ENCODE results near the gene SNX1.

The SNX1 gene

DNA sequence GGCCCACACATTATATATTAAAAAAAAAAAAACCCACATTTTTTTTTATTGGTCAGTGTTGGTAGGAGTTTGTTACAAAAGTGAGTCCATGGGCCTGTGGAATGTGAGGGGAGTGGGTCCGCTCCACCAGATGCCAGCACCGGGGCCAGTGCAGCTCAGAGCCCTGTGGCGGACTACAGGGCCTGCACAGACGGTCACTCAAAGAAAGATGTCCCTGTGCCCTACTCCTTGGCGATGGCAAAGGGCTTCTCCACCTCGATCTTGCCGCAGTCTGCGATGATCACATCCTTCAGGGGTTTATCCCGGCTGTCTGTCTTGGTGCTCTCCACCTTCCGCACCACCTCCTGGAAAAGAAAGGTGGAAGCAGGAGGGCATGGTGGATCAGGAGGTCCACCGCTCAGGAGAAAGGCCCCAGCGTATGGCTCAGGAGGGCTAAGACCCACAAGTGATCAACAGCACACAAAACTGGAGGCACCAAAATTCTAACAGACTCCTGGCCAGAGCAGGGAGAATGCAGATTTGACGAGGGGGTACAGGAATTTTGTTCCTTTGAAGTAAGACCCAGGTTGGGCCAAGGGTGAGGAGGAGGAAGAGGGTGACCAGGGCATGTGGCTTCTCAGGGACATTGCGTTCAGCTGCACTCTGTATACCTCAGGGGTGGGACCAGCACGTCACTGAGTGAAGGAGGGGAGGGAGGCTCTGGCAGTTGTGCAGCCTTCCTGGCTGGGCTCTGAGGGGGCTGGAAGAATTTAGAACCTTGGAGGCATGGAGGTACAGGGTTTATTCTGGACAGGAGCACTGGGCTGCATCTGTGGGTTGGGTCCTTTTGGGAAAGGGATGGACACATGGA lies 60.2 kb downstream of the SNX1 start:
- Histone ChIP-seq H3K9me3 (no peaks in the 10 kb centered on the region), H3K4me1 (no peaks in the 10 kb centered on the region), H3K27me3 (peaks cover 13% of the 10 kb centered on the region), H3K4me3 (ENCODE audit: low read depth, low read length) (no peak overlapping the region), H3K36me3 (peaks cover 53% of the 10 kb centered on the region)
- TF ChIP-seq, protein P1, sequence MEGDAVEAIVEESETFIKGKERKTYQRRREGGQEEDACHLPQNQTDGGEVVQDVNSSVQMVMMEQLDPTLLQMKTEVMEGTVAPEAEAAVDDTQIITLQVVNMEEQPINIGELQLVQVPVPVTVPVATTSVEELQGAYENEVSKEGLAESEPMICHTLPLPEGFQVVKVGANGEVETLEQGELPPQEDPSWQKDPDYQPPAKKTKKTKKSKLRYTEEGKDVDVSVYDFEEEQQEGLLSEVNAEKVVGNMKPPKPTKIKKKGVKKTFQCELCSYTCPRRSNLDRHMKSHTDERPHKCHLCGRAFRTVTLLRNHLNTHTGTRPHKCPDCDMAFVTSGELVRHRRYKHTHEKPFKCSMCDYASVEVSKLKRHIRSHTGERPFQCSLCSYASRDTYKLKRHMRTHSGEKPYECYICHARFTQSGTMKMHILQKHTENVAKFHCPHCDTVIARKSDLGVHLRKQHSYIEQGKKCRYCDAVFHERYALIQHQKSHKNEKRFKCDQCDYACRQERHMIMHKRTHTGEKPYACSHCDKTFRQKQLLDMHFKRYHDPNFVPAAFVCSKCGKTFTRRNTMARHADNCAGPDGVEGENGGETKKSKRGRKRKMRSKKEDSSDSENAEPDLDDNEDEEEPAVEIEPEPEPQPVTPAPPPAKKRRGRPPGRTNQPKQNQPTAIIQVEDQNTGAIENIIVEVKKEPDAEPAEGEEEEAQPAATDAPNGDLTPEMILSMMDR (IDR thresholded peaks at IDR 0.05; ENCODE audit: low read depth, low read length): no peak
- DNase-seq: no peak

DNA sequence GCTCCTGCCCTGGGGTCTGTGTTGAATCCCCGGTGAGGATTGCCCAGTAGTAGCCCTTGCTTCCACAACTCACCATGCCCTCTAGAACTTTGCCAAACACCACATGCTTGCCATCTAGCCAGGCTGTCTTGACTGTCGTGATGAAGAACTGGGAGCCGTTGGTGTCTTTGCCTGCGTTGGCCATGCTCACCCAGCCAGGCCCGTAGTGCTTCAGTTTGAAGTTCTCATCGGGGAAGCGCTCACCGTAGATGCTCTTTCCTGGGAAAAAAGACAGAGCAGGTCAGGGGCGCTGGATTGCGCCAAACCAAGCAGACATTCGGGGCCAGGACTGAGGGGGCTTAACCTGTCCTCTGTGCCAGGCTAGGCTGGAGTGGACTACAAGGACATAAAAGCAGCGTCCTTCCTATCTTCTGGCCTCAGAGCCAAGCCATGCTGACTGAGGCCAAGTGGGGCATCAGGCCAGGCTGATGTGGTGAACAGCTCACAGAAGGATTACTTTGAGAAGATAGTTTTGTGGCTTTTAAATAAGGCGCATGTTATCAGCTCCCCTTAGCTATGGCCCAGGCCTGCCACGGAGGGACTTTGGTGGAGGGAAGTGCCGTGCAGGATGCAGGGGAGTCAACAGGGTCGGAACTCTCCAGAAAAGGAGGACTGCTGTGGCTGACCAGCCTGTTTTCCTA lies 61.0 kb downstream of the SNX1 start:
- peaks cover 12% of the 10 kb centered on the region for H3K27me3 ChIP-seq
- peaks cover 59% of the 10 kb centered on the region for H3K36me3 ChIP-seq
- TF ChIP-seq, protein P1 (IDR thresholded peaks at IDR 0.05; ENCODE audit: low read depth, low read length): no peak
- DNase-seq: no peak
- no peaks in the 10 kb centered on the region for H3K4me1 ChIP-seq
- H3K4me3 ChIP-seq (ENCODE audit: low read depth, low read length): no peak overlapping the region
- H3K9me3 ChIP-seq: no peaks in the 10 kb centered on the region

DNA sequence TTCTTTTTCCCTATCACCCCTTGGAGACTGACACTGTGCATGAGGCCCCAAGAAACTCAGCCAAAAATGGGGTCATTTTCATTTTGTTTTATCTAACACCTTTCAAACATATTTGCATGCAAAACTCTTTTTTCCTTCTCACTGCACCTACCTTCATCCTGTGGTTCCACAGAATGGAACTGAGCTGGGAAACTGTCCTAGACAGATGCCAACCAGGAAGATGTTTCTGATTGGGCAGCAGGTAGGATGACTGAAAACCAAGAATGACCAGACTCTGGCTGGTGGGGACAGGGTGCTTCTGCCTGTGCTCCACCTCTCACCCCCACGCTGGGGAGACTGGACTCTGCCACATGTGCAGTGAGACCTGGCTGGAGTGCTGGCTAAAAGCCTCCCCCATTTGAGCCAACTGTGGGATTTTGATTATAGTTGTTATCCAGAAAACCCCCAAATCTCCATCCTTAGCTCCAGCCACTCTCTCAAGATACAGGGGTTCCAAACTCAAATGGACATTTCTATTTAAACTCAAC lies 61.9 kb downstream of the SNX1 start:
- peaks cover 62% of the 10 kb centered on the region for H3K36me3 ChIP-seq
- H3K9me3 ChIP-seq: no peaks in the 10 kb centered on the region
- no peaks in the 10 kb centered on the region for H3K4me1 ChIP-seq
- no peak overlapping the region for H3K4me3 ChIP-seq (ENCODE audit: low read depth, low read length)
- peaks cover 3% of the 10 kb centered on the region for H3K27me3 ChIP-seq
- no peak for DNase-seq
- TF ChIP-seq, protein P1 (IDR thresholded peaks at IDR 0.05; ENCODE audit: low read depth, low read length): no peak

DNA sequence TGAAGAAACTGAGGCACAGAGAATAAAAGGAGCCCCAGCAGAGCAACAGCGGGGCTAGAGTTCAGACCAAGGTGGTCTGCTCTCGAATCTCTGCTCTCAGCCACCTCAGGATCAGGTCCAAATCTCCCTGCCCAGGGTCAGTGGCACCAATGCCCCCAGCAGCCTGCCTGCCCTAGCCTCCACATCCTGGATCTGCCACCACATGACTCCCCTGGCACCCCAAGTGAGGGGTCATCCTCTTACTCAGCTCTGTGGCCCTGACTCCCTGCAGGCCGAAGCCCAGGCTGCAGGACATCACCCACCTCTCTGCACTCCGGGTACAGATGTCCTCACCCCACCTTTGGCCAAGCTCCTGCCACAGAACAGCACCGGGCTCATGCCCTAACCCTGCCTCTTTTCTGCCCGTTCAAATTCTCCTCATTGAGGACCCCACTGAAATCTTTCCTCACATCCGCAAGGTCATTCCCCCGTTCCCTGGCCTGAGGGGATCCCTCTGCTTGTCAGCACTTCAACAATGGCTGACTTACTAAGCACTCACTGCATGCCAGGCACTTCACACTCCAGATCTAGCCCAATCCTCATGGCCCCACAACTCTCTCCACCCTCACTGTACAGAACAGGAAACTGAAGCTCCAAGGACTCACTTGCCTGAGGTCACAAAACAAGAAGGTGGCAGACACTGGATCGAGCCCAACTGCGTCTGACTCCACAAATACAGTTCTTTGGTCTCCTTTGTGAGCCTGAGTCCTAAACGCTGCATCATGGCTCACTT lies 62.8 kb downstream of the SNX1 start:
- no peak overlapping the region for H3K4me3 ChIP-seq (ENCODE audit: low read depth, low read length)
- no peak for DNase-seq
- no peaks in the 10 kb centered on the region for H3K27me3 ChIP-seq
- TF ChIP-seq, protein P1 (IDR thresholded peaks at IDR 0.05; ENCODE audit: low read depth, low read length): no peak
- no peaks in the 10 kb centered on the region for H3K9me3 ChIP-seq
- no peaks in the 10 kb centered on the region for H3K4me1 ChIP-seq
- H3K36me3 ChIP-seq: peaks cover 63% of the 10 kb centered on the region

DNA sequence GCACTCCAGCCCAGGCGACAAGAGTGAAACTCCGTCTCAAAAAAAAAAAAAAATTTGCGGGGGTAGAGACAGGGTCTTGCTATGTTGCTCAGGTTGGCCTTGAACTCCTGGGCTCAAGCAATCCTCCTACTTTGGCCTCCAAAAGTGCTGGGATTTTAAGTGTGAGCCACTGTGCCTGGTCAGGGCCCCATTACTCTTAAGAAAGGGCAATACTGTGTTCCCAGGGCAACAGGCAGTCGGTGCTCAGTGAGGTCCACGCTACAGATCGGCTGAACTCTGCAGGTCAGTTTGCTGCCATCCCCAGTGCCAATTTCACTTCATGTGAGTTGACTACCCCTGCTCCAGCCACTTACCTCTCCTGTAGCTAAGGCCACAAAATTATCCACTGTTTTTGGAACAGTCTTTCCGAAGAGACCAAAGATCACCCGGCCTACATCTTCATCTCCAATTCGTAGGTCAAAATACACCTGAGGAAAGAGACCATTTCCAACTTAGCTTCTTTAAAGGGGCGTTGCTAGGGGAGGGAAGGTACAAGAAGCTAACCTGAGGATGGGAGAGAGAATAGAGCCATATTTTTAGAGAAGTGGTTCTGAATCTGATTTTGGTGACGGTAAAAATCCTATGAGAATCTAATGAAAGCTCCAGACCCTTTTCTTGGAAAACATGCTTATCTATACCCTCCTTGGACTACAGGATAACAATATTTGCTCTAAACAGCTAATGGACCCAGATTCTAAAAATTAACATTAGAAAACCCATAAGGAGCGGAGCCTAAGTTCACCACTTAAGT lies 66.1 kb downstream of the SNX1 start:
- Histone ChIP-seq H3K36me3 (peaks cover 52% of the 10 kb centered on the region), H3K27me3 (no peaks in the 10 kb centered on the region), H3K4me1 (peaks cover 3% of the 10 kb centered on the region; the same call in 1 of the 2 replicates), H3K9me3 (no peaks in the 10 kb centered on the region), H3K4me3 (ENCODE audit: low read depth, low read length) (peak overlapping the region; percentile 99)
- DNase-seq: no peak
- TF ChIP-seq, protein P1 (IDR thresholded peaks at IDR 0.05; ENCODE audit: low read depth, low read length): no peak
